ENCODE data around the gene ATP8A2.

The ATP8A2 gene

DNA sequence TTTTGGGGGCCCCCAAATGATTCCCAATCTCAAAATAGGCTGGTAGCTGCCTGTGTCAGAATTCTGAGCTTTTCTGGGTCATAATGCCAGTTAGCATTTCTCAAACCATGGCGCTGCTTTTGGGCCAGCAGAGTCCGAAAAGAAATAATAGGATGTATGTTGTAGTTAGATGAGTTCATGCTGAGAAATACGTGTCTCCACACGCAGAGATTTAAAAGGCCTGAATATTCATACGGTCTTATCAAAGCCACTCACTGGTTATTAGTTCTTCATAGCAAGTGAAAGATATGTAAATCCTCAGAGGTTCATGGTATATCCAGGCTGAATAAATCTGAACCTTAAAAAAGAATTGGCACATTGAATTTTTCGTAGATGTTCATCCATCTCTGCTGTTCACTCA lies 555.6 kb downstream of the ATP8A2 start:
- Histone ChIP-seq H3K36me3 (ENCODE audit: insufficient read depth, low read length) (no peaks in the 10 kb centered on the region), H2AFZ (ENCODE audit: low read length, unreplicated experiment) (no peak overlapping the region), H3K79me2 (ENCODE audit: control insufficient read depth, insufficient read depth, low read length, unreplicated experiment) (no peaks in the 10 kb centered on the region), H3K27ac (ENCODE audit: low read depth, low read length) (no peak overlapping the region), H3K4me1 (ENCODE audit: control insufficient read depth, insufficient read depth, low read length, unreplicated experiment) (no peaks in the 10 kb centered on the region), H3K4me3 (ENCODE audit: low read depth, low read length) (no peak overlapping the region), H3K27me3 (ENCODE audit: insufficient read depth, low read length) (0 out of 2 replicates have a peak, but pooled peaks cover 4% of the 10 kb centered on the region)

- no peak overlapping the region for H2AFZ ChIP-seq (ENCODE audit: low read length, unreplicated experiment)
- no peaks in the 10 kb centered on the region for H3K4me1 ChIP-seq (ENCODE audit: control insufficient read depth, insufficient read depth, low read length, unreplicated experiment)
- H3K79me2 ChIP-seq (ENCODE audit: control insufficient read depth, insufficient read depth, low read length, unreplicated experiment), result no peaks in the 10 kb centered on the region
Measured at GRCh38 chr13:25927932-25928331, 556.2 kb downstream of the ATP8A2 start.

GRCh38 chr13:25928941-25929505 lies 557.2 kb downstream of the ATP8A2 start:
- Histone ChIP-seq H2AFZ (ENCODE audit: low read length, unreplicated experiment) (no peak overlapping the region), H3K4me1 (ENCODE audit: control insufficient read depth, insufficient read depth, low read length, unreplicated experiment) (no peaks in the 10 kb centered on the region), H3K4me3 (ENCODE audit: low read depth, low read length) (no peak overlapping the region), H3K27me3 (ENCODE audit: insufficient read depth, low read length) (0 out of 2 replicates have a peak, but pooled peaks cover 4% of the 10 kb centered on the region), H3K27ac (ENCODE audit: low read depth, low read length) (no peak overlapping the region), H3K79me2 (ENCODE audit: control insufficient read depth, insufficient read depth, low read length, unreplicated experiment) (no peaks in the 10 kb centered on the region), H3K36me3 (ENCODE audit: insufficient read depth, low read length) (no peaks in the 10 kb centered on the region)

More at GRCh38 chr13:25927932-25928331, 556.2 kb downstream of the ATP8A2 start:
- H3K4me3 ChIP-seq (ENCODE audit: low read depth, low read length), result no peak overlapping the region
- H3K36me3 ChIP-seq (ENCODE audit: insufficient read depth, low read length), result no peaks in the 10 kb centered on the region
- H3K27ac ChIP-seq (ENCODE audit: low read depth, low read length), result no peak overlapping the region
- 0 out of 2 replicates have a peak, but pooled peaks cover 4% of the 10 kb centered on the region for H3K27me3 ChIP-seq (ENCODE audit: insufficient read depth, low read length)

DNA sequence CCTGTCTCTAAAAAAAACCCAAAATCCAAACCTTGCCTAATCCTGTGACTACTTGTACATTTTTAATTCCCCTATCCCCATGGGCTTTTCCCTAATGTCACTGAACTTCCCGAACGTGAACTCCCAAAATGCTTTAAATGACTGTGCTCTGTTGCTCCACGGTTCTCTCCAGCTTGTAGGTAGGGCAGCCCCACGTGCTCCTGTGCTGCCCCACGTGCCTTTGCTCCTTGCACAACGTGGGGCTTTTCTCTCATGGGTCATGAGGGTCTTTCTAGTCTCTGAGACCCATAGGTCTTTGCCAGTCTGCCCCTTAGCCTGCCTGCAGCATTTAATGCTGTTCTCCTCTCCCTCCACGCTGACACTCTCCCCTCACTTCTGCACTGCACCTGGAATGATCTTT lies 558.0 kb downstream of the ATP8A2 start:
- Histone ChIP-seq H3K79me2 (ENCODE audit: control insufficient read depth, insufficient read depth, low read length, unreplicated experiment) (no peaks in the 10 kb centered on the region), H3K4me1 (ENCODE audit: control insufficient read depth, insufficient read depth, low read length, unreplicated experiment) (no peaks in the 10 kb centered on the region), H2AFZ (ENCODE audit: low read length, unreplicated experiment) (no peak overlapping the region), H3K27me3 (ENCODE audit: insufficient read depth, low read length) (0 out of 2 replicates have a peak, but pooled peaks cover 4% of the 10 kb centered on the region), H3K36me3 (ENCODE audit: insufficient read depth, low read length) (no peaks in the 10 kb centered on the region), H3K4me3 (ENCODE audit: low read depth, low read length) (no peak overlapping the region), H3K27ac (ENCODE audit: low read depth, low read length) (no peak overlapping the region)

DNA sequence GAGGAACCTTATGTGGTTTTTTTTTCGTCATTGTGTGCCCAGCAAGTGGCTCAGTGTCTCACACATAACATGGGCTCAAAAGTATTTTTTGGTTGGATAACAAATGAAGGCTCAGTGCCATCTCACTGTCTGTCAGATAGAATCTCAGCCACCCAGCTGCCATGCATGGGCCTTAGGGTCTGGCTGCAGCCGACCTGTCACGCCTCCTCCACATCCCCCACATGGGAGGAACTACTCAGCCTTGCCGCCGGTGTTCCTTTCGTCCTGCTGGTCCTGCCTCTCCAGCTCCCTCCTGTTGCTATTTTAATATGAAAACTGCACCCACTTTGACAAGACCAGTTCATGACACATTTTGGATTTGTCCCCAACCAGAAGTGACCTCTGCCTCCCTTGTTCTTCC lies 558.9 kb downstream of the ATP8A2 start:
- H3K4me3 ChIP-seq (ENCODE audit: low read depth, low read length), result no peak overlapping the region
- H3K79me2 ChIP-seq (ENCODE audit: control insufficient read depth, insufficient read depth, low read length, unreplicated experiment), result no peaks in the 10 kb centered on the region
- H3K27ac ChIP-seq (ENCODE audit: low read depth, low read length), result no peak overlapping the region
- no peak overlapping the region for H2AFZ ChIP-seq (ENCODE audit: low read length, unreplicated experiment)
- H3K4me1 ChIP-seq (ENCODE audit: control insufficient read depth, insufficient read depth, low read length, unreplicated experiment), result no peaks in the 10 kb centered on the region
- H3K27me3 ChIP-seq (ENCODE audit: insufficient read depth, low read length), result 0 out of 2 replicates have a peak, but pooled peaks cover 4% of the 10 kb centered on the region
- no peaks in the 10 kb centered on the region for H3K36me3 ChIP-seq (ENCODE audit: insufficient read depth, low read length)

DNA sequence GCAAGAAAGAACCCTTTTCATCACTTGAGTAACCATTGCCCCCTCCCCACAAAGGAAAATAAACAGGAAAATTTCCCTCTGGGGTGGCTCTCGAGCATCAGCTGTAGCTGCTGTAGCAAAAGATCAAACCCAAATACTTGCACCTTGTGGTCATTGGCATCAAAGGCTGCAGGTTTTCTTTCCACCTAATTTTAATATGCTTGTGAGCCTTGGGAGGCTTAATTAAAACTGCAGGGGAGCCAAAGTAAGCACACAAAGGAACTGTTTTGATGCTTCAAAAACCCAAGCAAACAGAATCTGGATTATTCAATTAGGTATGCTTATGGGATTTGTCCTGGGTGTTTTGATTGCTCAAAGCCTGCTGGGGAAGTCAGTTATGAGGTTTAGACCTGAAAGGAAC lies 560.6 kb downstream of the ATP8A2 start:
- H2AFZ ChIP-seq (ENCODE audit: low read length, unreplicated experiment), result no peak overlapping the region
- no peaks in the 10 kb centered on the region for H3K79me2 ChIP-seq (ENCODE audit: control insufficient read depth, insufficient read depth, low read length, unreplicated experiment)
- no peaks in the 10 kb centered on the region for H3K4me1 ChIP-seq (ENCODE audit: control insufficient read depth, insufficient read depth, low read length, unreplicated experiment)

GRCh38 chr13:25933520-25933919 lies 561.7 kb downstream of the ATP8A2 start:
- Histone ChIP-seq H3K4me3 (ENCODE audit: low read depth, low read length) (no peak overlapping the region), H3K79me2 (ENCODE audit: control insufficient read depth, insufficient read depth, low read length, unreplicated experiment) (no peaks in the 10 kb centered on the region), H3K36me3 (ENCODE audit: insufficient read depth, low read length) (no peaks in the 10 kb centered on the region), H2AFZ (ENCODE audit: low read length, unreplicated experiment) (no peak overlapping the region), H3K27ac (ENCODE audit: low read depth, low read length) (no peak overlapping the region), H3K4me1 (ENCODE audit: control insufficient read depth, insufficient read depth, low read length, unreplicated experiment) (no peaks in the 10 kb centered on the region), H3K27me3 (ENCODE audit: insufficient read depth, low read length) (no peaks in the 10 kb centered on the region)

More for the DNA sequence above, 560.6 kb downstream of the ATP8A2 start:
- H3K4me3 ChIP-seq (ENCODE audit: low read depth, low read length), result no peak overlapping the region
- no peak overlapping the region for H3K27ac ChIP-seq (ENCODE audit: low read depth, low read length)
- H3K36me3 ChIP-seq (ENCODE audit: insufficient read depth, low read length), result no peaks in the 10 kb centered on the region
- 0 out of 2 replicates have a peak, but pooled peaks cover 1% of the 10 kb centered on the region for H3K27me3 ChIP-seq (ENCODE audit: insufficient read depth, low read length)

- Histone ChIP-seq H3K27ac (ENCODE audit: low read depth, low read length) (no peak overlapping the region), H3K79me2 (ENCODE audit: control insufficient read depth, insufficient read depth, low read length, unreplicated experiment) (no peaks in the 10 kb centered on the region), H2AFZ (ENCODE audit: low read length, unreplicated experiment) (no peak overlapping the region), H3K4me1 (ENCODE audit: control insufficient read depth, insufficient read depth, low read length, unreplicated experiment) (no peaks in the 10 kb centered on the region), H3K27me3 (ENCODE audit: insufficient read depth, low read length) (no peaks in the 10 kb centered on the region), H3K4me3 (ENCODE audit: low read depth, low read length) (no peak overlapping the region), H3K36me3 (ENCODE audit: insufficient read depth, low read length) (no peaks in the 10 kb centered on the region)
Measured at GRCh38 chr13:25934127-25934526, 562.4 kb downstream of the ATP8A2 start.

DNA sequence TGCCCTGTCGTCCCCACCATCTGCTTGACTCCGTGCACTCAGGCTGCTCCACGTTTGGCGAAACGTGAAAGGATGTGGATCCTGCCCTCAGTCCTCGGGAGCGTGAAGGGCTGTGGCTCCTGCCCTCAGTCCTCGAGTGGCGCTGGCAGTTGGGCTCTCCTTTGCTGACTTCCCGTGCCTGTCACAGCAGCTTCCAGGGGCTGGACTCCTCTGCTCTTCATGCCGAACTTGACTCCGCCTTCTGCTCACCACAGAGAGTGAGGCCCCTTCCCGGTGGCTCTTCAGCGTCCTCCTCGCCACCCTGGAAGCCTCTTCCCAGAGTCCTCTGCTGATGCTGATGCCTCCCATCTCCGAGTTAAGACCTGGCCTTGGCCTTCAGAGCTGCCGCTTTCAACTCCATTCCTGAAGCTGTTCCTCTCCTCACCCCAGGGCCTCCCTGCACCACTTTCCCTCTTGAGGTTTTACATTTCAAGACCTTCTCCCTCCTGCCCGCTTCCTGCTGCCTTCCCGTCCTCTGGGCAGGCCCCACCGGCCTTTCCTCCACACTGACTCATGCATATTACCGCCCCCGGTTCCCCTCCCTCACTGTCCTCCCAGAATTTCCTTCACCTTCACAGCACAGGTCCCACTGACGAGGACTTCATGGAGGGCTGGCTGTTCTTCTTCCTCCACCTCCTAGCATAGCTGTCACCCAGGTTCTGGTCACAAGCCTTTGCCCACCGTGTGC lies 568.4 kb downstream of the ATP8A2 start:
- no peaks in the 10 kb centered on the region for H3K4me1 ChIP-seq (ENCODE audit: control insufficient read depth, insufficient read depth, low read length, unreplicated experiment)

GRCh38 chr13:25943081-25943480 lies 571.3 kb downstream of the ATP8A2 start:
- Histone ChIP-seq H3K27ac (ENCODE audit: low read depth, low read length) (no peak overlapping the region), H3K79me2 (ENCODE audit: control insufficient read depth, insufficient read depth, low read length, unreplicated experiment) (no peaks in the 10 kb centered on the region), H3K27me3 (ENCODE audit: insufficient read depth, low read length) (no peaks in the 10 kb centered on the region), H2AFZ (ENCODE audit: low read length, unreplicated experiment) (no peak overlapping the region), H3K4me1 (ENCODE audit: control insufficient read depth, insufficient read depth, low read length, unreplicated experiment) (no peaks in the 10 kb centered on the region), H3K36me3 (ENCODE audit: insufficient read depth, low read length) (no peaks in the 10 kb centered on the region), H3K4me3 (ENCODE audit: low read depth, low read length) (no peak overlapping the region)

More for the DNA sequence above, 568.4 kb downstream of the ATP8A2 start:
- Histone ChIP-seq H3K79me2 (ENCODE audit: control insufficient read depth, insufficient read depth, low read length, unreplicated experiment) (no peaks in the 10 kb centered on the region), H3K36me3 (ENCODE audit: insufficient read depth, low read length) (no peaks in the 10 kb centered on the region), H3K4me3 (ENCODE audit: low read depth, low read length) (no peak overlapping the region), H3K27ac (ENCODE audit: low read depth, low read length) (no peak overlapping the region), H3K27me3 (ENCODE audit: insufficient read depth, low read length) (no peaks in the 10 kb centered on the region), H2AFZ (ENCODE audit: low read length, unreplicated experiment) (no peak overlapping the region)

- Histone ChIP-seq H2AFZ (ENCODE audit: low read length, unreplicated experiment) (no peak overlapping the region), H3K36me3 (ENCODE audit: insufficient read depth, low read length) (no peaks in the 10 kb centered on the region), H3K4me1 (ENCODE audit: control insufficient read depth, insufficient read depth, low read length, unreplicated experiment) (no peaks in the 10 kb centered on the region), H3K4me3 (ENCODE audit: low read depth, low read length) (no peak overlapping the region), H3K27ac (ENCODE audit: low read depth, low read length) (no peak overlapping the region), H3K27me3 (ENCODE audit: insufficient read depth, low read length) (no peaks in the 10 kb centered on the region), H3K79me2 (ENCODE audit: control insufficient read depth, insufficient read depth, low read length, unreplicated experiment) (no peaks in the 10 kb centered on the region)
Measured at GRCh38 chr13:25943658-25944057, 571.9 kb downstream of the ATP8A2 start.

Measured in ACC112 (cell line).